CD4-positive, alpha-beta T cell (primary cell): Measurements from ENCODE around the gene TEAD4. TPM values are rescaled to one million over a fixed set of nuclear protein-coding genes. Genes with fewer than 3 reads are reported as not detected.

ENCODE experiments used
- ATAC-seq: fragments of 200-7000 bp; cut with Tn5 transposase; one replicate; pipeline ENCODE4 v1.10.0; 2022; ENCODE audit warnings: mild to moderate bottlenecking; ENCODE audit not compliant: poor library complexity
- CTCF ChIA-PET: fragments of 350-600 bp; sonication (Branson Sonifier 250); formaldehyde crosslinking; loops from one replicate; lab custom pipeline; 2021; ENCODE audit warnings: antibody characterized with exemption, inconsistent platforms; lab: Charles Lee
- POLR2A ChIA-PET: fragments of 350-600 bp; sonication (Branson Sonifier 250); formaldehyde crosslinking; loops from one replicate; lab custom pipeline; 2021; ENCODE audit warnings: antibody characterized with exemption, inconsistent platforms; lab: Charles Lee
- DNase-seq, 14 experiments: peaks; one replicate each; pipeline ENCODE4 v3.0.0-alpha.2; 2013 to 2020; ENCODE audit warnings: mixed read lengths in 2 of 14
- H3K27ac ChIP-seq, 2 donors: one replicate each; pipeline versions ENCODE4 v1.5.1 to v1.7.0; 2013; ENCODE audit warnings: low read length in 2 of 2, low read depth in 1 of 2, mild to moderate bottlenecking in 1 of 2
- H3K27me3 ChIP-seq, 2 experiments: 1 replicate in 1 of 2; 2 replicates in 1 of 2; pipeline versions ENCODE4 v1.6.1 to v1.7.0; 2013; ENCODE audit warnings: low read length in 2 of 2, control low read depth in 1 of 2, mild to moderate bottlenecking in 1 of 2, moderate library complexity in 1 of 2; ENCODE audit not compliant: insufficient read depth in 2 of 2, control insufficient read depth in 1 of 2
- H3K36me3 ChIP-seq: one replicate; pipeline ENCODE4 v1.6.1; 2013; ENCODE audit warnings: low read length, control low read depth; ENCODE audit not compliant: insufficient read depth
- H3K4me1 ChIP-seq: one replicate; pipeline ENCODE4 v1.6.1; 2013; ENCODE audit warnings: low read length, control low read depth; ENCODE audit not compliant: insufficient read depth
- H3K4me3 ChIP-seq: one replicate; pipeline ENCODE4 v1.5.1; 2013; ENCODE audit warnings: mild to moderate bottlenecking, low read length, moderate library complexity
- H3K9me3 ChIP-seq, 2 experiments: 1 replicate in 1 of 2; 2 replicates in 1 of 2; pipeline versions ENCODE4 v1.6.1 to v1.7.0; 2013; ENCODE audit warnings: low read length in 2 of 2, mild to moderate bottlenecking in 2 of 2, control low read depth in 1 of 2, moderate library complexity in 1 of 2; ENCODE audit not compliant: control insufficient read depth in 1 of 2, insufficient read depth in 1 of 2
- H3K27ac Mint-ChIP-seq: one replicate; pipeline ENCODE4 v1.8.0; 2020; ENCODE audit warnings: mixed read lengths
- H3K27me3 Mint-ChIP-seq: one replicate; pipeline ENCODE4 v1.8.0; 2021; ENCODE audit warnings: mixed read lengths
- H3K36me3 Mint-ChIP-seq: one replicate; pipeline ENCODE4 v1.8.0; 2021; ENCODE audit warnings: low read depth, mixed read lengths
- H3K4me1 Mint-ChIP-seq: one replicate; pipeline ENCODE4 v1.8.0; 2021; ENCODE audit warnings: low read depth, mixed read lengths
- H3K4me3 Mint-ChIP-seq: one replicate; pipeline ENCODE4 v1.8.0; 2020; ENCODE audit warnings: mild to moderate bottlenecking, mixed read lengths
- H3K9me3 Mint-ChIP-seq: one replicate; pipeline ENCODE4 v1.8.0; 2020; ENCODE audit warnings: mixed read lengths
- CTCF ChIP-seq: fragments of 200-600 bp; IDR thresholded peaks from one replicate; pipeline ENCODE4 v1.8.0; 2022; ENCODE audit warnings: antibody characterized with exemption, mild to moderate bottlenecking
- intact Hi-C, 2 experiments: fragments of 100-400 bp; cut with DNase I in 1 of 2; cut with micrococcal nuclease in 1 of 2; formaldehyde crosslinking; loops; one replicate each; pipeline versions ENCODE4 v1.15.1 to v1.9.0; 2023 to 2025; cut with DNase I, micrococcal nuclease
- total RNA-seq, 174 experiments: library from RNA in 2 of 174; stranded (reverse) in 2 of 174; gene quantifications; one replicate each; pipeline ENCODE4 v1.2.3 and lab custom pipeline; 2021 to 2026

Gene TEAD4
- total RNA-seq, 2 experiments from 2014 or later, result not detected

- no peak overlapping the region for H3K27ac Mint-ChIP-seq
- ChIA-PET POLR2A (no interaction called here), CTCF (no interaction called here)
- no peaks in the 10 kb centered on the region for H3K9me3 Mint-ChIP-seq
- Histone ChIP-seq H3K27me3 (peaks cover 33 to 45% of the 10 kb centered on the region in 2 experiments), H3K27ac (no peak overlapping the region), H3K9me3 (peaks cover 0 to 4% of the 10 kb centered on the region in 2 experiments), H3K4me3 (no peak overlapping the region), H3K4me1 (peaks cover 10% of the 10 kb centered on the region), H3K36me3 (no peaks in the 10 kb centered on the region)
- ATAC-seq (no peak), DNase-seq (no peak)
- intact Hi-C loops, result no loop called here
- no peak for TF ChIP-seq CTCF
- no peaks in the 10 kb centered on the region for H3K36me3 Mint-ChIP-seq
- H3K4me3 Mint-ChIP-seq, result no peak overlapping the region
- peaks cover 16% of the 10 kb centered on the region for H3K4me1 Mint-ChIP-seq
- peaks cover 56% of the 10 kb centered on the region for H3K27me3 Mint-ChIP-seq
Observed at GRCh38 chr12:2963154-2963759, 4.1 kb downstream of the TEAD4 start.

- no peak overlapping the region for H3K27ac ChIP-seq
- no peaks in the 10 kb centered on the region for H3K36me3 Mint-ChIP-seq
- intact Hi-C loops, result no loop called here
Observed at GRCh38 chr12:2963760-2964292, 4.6 kb downstream of the TEAD4 start.

GRCh38 chr12:2967651-2968050 lies 8.5 kb downstream of the TEAD4 start:
- CTCF ChIA-PET, result no interaction called here
- H3K4me1 Mint-ChIP-seq, result no peaks in the 10 kb centered on the region

More at GRCh38 chr12:2963760-2964292, 4.6 kb downstream of the TEAD4 start:
- no peaks in the 10 kb centered on the region for H3K36me3 ChIP-seq
- DNase-seq (no peak), ATAC-seq (no peak)
- ChIA-PET CTCF (no interaction called here), POLR2A (no interaction called here)
- Mint-ChIP-seq H3K27ac (no peak overlapping the region), H3K4me1 (peaks cover 12% of the 10 kb centered on the region), H3K9me3 (no peaks in the 10 kb centered on the region), H3K4me3 (no peak overlapping the region), H3K27me3 (peaks cover 51% of the 10 kb centered on the region)
- peaks cover 10% of the 10 kb centered on the region for H3K4me1 ChIP-seq
- peaks cover 29 to 40% of the 10 kb centered on the region in 2 experiments for H3K27me3 ChIP-seq
- no peak overlapping the region for H3K4me3 ChIP-seq
- TF ChIP-seq CTCF, result no peak
- H3K9me3 ChIP-seq, result peaks cover 0 to 4% of the 10 kb centered on the region in 2 experiments

More at GRCh38 chr12:2967651-2968050, 8.5 kb downstream of the TEAD4 start:
- Histone ChIP-seq H3K9me3 (no peaks in the 10 kb centered on the region), H3K27me3 (peaks cover 11 to 18% of the 10 kb centered on the region in 2 experiments), H3K27ac (no peak overlapping the region), H3K4me3 (no peak overlapping the region), H3K4me1 (no peaks in the 10 kb centered on the region), H3K36me3 (no peaks in the 10 kb centered on the region)
- peaks cover 35% of the 10 kb centered on the region for H3K27me3 Mint-ChIP-seq
- ATAC-seq, result no peak
- no peak for DNase-seq
- no peaks in the 10 kb centered on the region for H3K9me3 Mint-ChIP-seq
- TF ChIP-seq CTCF, result no peak
- H3K27ac Mint-ChIP-seq, result no peak overlapping the region
- intact Hi-C loops, result no loop called here
- H3K4me3 Mint-ChIP-seq, result no peak overlapping the region
- POLR2A ChIA-PET, result no interaction called here
- H3K36me3 Mint-ChIP-seq, result no peaks in the 10 kb centered on the region
